HG03025 (cell line): Measurements from ENCODE around the gene DNASE1L1.
A peak's percentile ranks its signal among the peaks of the same experiment; 100 is the strongest.
"Not testable (repeated sequence)": the region's sequence is repeated elsewhere in the genome, so short reads cannot be mapped to it uniquely, and the experiment has no call there.

Experiments
- ATAC-seq: cut with Tn5 transposase; IDR thresholded peaks from one replicate; pipeline ENCODE4 v1.9.1; 2021; ENCODE audit warnings: mild to moderate bottlenecking, moderate library complexity; ENCODE audit not compliant: unreplicated experiment, low FRiP score

DNASE1L1 gene

GRCh38 chrX:154388094-154388493 lies 21.0 kb downstream of the DNASE1L1 start:
- ATAC-seq = not testable (repeated sequence)

DNA sequence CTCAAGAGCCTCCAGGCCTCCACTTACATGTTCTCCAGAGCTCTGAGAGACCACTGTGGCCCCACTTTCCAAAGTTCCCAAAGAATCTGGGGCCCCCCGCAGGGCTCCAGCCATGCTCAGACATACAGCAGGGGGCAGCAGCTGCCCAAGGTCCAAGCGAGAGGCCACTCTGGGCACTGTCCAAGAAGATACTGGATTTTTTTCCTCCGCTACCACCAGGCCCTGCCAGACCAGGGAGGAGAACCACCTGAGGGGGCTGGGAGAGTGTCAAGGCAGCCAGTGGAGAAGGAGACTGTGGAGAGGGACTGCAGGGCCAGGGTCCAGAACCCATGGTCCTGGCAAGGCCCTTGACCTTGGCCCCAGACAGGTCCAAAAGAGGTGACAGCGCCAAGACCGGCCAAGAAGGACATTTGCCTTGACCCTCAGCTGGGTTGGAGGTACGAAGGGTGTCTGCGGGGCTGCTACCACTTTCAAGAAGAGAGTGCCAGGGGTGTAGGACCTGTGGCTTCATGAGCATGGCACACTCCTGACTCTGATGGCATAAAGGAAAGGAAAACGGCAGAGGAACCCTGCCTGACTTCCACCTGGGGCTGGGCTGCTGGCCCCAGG lies 24.7 kb downstream of the DNASE1L1 start:
- ATAC-seq = no peak

GRCh38 chrX:154383359-154384283 lies 25.4 kb downstream of the DNASE1L1 start:
- ATAC-seq = no peak

DNA sequence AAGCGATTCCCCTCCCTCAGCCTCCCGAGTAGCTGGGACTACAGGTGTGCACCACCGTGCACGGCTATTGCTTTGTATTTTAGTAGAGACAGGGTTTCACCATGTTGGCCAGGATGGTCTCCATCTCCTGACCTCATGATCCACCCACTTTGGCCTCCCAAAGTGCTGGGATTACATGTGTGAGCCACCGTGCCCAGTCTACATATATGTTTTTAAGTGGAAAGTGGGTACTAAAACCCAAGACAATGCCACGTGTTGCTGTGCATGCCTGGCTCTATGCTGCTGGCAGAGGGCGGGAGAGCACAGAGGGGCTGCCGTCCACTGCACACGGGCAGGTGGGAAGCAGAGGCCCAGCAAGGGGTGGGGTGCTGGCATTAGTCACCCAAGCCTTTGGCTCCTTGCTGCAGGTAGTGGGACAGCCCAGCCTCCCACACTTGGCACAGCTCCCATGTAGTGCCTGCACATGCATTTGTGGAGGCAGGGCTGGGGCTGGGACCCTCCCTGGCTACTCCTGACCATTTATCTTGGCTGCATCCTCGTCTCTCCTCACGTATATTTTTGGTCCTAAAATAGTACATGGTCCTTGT lies 26.5 kb downstream of the DNASE1L1 start:
- ATAC-seq = no peak

DNA sequence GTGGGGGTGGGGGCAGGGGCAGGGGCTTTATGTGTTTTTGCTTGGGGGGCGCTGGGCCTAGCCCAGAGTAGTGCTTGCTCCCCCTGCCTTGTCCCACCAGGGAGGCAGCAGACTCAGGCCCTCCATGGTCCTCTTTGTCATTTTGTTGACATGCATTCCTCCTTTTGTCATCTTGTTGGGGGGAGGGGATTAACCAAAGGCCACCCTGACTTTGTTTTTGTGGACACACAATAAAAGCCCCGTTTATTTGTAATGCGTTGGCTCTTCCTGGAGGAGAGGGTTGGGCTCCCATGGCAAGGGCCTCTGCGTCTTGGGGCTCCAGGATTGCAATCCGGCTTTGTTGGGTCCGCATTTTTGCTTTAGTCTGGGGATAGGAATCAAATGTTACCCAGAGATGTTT lies 27.8 kb downstream of the DNASE1L1 start:
- ATAC-seq = no peak

DNA sequence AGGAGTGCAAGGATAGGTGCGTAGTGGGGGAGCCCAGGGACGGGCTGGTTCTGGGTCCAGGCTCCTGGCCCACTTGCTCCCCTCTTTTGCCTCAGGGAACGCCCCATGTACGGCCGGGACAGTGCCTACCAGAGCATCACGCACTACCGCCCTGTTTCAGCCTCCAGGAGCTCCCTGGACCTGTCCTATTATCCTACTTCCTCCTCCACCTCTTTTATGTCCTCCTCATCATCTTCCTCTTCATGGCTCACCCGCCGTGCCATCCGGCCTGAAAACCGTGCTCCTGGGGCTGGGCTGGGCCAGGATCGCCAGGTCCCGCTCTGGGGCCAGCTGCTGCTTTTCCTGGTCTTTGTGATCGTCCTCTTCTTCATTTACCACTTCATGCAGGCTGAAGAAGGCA lies 28.3 kb downstream of the DNASE1L1 start:
- no peak for ATAC-seq

DNA sequence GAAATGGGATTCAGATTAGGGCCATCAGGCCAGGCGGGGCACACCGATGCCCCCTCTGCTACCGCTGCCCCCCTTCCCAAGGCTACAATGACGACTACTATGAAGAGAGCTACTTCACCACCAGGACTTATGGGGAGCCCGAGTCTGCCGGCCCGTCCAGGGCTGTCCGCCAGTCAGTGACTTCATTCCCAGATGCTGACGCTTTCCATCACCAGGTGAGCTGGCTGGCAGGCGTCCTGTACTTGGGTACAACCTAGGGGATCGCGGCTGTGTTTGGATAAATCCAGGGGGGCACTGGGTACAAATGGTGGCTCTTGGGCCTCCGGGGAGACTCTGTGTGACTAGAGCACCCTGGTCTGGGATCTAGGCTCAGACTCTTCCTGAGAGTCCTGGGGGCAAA lies 28.9 kb downstream of the DNASE1L1 start:
- ATAC-seq = no peak

- peak; percentile 3 for ATAC-seq
Observed at GRCh38 chrX:154379569-154379951, 29.5 kb downstream of the DNASE1L1 start.

DNA sequence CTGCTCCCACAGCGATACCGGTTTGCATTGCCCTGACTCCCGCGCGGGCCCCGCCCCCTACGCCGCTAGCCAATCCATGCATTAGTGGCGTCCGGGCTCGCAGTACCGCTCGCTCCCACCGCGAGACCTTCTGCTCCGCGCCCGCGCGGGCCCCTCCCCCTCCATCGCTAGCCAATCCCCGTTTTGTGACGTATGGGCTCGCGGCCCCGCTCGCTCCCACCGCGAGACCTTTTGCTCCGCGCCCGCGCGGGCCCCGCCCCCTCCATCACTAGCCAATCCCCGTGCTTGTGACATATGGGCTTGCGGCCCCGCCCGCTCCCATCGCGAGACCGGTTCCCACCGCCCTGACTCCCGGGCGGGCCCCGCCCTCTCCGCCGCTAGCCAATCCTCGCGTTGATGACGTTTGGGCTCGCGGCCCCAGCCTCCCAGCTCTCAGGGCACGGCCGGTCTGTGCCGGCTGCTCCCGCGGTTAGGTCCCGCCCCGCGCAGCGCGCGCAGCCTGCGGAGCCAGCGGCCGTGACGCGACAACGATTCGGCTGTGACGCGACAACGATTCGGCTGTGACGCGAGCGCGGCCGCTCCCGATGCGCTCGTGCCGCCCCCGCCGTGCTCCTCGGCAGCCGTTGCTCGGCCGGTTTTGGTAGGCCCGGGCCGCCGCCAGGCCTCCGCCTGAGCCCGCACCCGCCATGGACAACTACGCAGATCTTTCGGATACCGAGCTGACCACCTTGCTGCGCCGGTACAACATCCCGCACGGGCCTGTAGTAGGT lies 30.1 kb downstream of the DNASE1L1 start, which contains the start of gene EMD:
Gene EMD, plus strand, starts transcription at position 497 of the 770 bp plus-strand sequence. Its CDS starts 190 bp downstream, at position 687.
- peak; percentile 69 for ATAC-seq

GRCh38 chrX:154378059-154378798 lies 30.8 kb downstream of the DNASE1L1 start:
- ATAC-seq = no peak

DNA sequence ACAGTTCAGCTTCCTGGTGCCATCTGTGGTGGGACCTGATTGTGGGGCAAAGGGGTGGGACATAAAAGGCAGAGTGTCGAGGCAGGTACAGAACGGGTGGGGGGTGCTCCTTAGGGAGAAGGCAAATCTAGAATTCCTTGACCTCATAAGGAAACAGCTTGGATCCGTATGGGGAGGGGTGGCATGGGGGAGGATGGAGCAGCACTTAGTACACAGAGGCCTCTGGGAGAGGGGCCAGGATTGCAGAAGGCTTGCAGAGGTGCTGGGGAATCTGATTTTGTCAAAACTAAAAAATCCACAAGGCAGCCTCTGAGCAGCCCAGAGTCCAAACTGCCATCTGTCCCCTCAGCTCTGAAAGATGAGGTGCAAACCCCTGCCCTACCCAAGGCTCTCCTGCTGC lies 32.3 kb downstream of the DNASE1L1 start:
- ATAC-seq = no peak

GRCh38 chrX:154375156-154375504 lies 33.9 kb downstream of the DNASE1L1 start:
- no peak for ATAC-seq

GRCh38 chrX:154374313-154375155 lies 34.5 kb downstream of the DNASE1L1 start, which contains the start of gene FLNA:
TSS of gene FLNA (minus strand) at chrX:154374634. CDS start at chrX:154371245, 3,389 bp downstream.
- no peak for ATAC-seq

DNA sequence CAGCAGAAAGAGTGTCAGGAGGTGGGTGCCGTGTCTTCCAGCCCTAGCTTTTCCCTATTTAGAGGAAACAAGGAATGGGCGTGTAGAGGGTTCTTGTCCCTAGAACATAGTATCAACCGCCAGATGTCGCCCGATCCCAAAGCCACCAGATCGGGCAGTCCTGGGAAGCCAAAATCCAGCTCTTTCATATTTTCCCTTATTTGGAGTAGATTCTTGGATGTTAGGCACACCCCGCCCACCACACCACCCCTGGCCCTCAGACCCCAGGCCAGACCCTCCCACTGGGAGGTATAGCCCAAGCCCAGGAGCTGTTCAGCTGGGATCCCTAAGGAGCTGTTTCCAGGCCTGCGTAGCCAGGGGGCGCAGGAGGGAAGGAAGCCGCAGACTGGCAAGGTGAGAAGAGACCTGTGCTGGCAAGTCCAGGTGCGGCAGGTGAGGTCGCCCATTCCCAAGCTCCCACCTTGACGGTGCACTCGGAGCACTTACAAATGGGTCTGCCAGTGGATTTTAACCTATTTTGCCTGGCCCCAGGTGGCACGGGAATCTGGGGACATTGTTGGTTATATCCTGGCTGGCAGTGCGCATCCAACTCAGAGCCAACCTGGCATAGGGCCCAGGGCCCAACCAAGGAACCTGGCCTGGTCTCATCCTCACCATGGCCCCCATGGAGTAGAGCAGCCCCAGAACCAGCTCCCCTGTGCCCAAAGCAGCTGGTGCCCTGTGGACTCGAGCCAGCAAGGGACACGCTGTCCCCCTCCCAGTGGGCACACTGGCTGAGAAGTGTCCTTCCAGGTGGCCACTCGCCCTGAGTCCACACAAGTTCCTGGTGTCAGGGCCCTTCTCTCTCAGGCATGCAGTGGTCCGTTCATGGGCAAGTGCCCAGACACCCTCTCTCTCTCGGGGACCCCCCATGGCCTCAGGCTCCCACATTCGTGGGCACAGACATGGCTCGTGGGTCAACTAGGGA lies 35.4 kb downstream of the DNASE1L1 start:
- no peak for ATAC-seq

DNA sequence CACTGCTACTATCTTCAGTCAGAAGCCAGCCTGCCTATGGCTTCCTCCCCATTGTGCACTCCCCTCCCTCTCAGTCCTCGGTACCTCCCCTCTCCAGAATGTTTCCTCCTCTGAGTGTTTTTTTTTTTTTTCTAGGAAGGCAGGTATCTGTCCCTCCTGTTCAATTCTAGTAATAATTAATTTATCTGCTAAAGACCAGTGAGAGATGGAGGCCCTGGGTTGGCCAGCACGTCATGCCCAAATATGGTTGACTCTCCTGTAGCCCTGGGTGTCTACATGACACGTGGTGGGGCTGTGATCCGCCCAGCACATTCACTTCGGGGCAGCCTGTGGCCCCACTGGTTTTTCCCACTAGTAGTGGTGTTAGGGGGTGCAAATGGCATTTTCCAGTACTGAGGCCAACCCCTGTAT lies 36.4 kb downstream of the DNASE1L1 start:
- no peak for ATAC-seq

DNA sequence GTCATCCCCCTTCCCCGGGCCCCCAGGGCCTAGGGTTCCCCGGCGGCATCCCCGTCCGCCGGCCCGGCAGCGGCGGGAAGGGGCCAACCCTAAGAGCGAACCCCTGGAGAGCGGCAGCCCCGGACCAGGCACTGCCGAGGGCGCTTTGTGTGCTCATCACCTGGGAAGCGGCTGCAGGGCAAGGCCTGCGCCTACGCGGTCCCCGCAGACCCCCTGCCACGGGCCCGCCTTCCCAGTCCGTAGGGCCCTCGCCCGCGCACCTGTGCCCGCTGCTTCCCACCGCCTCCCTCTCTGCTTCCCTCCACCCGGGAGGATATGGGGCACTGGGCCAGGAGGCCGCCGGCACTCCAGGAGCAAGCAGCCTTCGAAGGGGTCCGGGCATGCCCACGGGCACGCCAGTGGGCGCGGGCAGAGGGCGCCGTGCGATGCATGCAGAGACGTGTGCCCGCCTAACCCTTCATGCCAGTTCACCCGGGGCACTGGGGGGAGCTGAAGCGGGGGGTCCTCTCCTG lies 37.2 kb downstream of the DNASE1L1 start:
- no peak for ATAC-seq

GRCh38 chrX:154371017-154371788 lies 37.9 kb downstream of the DNASE1L1 start:
- ATAC-seq = peak; percentile 54
